GM19438 (cell line): Measurements from ENCODE around the gene NUDT4.
A peak's percentile ranks its signal among the peaks of the same experiment; 100 is the strongest.
"Not testable (repeated sequence)": the region's sequence is repeated elsewhere in the genome, so short reads cannot be mapped to it uniquely, and the experiment has no call there.

ENCODE experiments used
- ATAC-seq: cut with Tn5 transposase; IDR thresholded peaks from one replicate; pipeline ENCODE4 v1.9.1; 2021; ENCODE audit warnings: low read depth; ENCODE audit not compliant: unreplicated experiment

Gene NUDT4

DNA sequence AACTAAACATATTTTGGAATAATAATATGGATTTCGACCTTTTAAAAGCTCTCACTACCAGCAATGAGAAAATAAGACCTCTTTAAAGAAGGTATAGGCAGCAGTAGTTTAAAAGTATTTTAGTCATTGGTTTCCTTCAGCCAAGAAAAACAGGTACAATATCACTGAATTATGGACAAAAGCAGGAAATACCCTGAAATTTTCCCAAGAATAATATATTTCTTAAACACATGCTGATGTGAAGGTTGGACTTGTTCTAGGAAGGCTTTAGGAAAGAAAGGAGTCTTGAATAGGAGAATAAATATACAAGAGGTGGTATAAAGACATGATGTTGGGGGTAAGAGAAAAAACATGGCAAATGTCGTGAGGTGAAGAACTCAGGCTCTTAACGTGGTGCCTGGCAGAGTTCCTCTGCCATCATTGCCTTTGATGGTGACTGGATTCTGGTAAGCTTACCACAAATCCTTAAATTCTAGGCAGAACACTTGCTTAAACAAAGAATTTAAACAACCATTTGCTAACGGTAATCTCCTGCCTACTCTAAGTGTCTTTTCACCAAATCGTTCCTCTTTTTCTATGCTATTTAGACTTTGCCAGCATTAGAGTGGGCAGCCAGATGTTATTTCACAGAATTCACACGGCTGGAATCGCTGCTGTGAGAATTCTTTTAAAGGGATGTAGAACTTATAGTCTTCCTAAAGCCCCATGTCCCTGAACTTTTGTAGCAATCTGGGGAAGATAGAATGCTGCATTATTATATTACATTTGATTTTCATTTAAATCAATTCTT lies 11.9 kb upstream of the NUDT4 start:
- ATAC-seq = no peak

DNA sequence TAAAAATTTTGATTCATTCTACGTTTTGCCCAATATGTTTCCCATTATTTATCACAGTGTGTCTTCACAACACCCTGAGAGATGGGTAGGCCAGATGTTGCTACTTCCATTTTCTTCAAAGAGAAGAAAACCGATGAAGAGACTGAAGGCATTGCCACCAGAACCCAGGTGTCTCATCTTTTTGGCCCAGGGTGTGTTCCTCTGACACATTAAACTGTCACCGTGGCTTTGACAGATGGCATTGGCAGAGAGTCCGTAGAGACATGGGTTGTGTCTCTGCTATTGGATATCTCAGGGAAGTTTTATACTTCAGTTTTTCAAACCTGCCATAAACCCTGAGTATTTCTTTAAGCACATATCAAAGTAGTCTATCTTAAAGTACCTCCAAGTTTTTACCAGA lies 11.3 kb upstream of the NUDT4 start:
- ATAC-seq = no peak

DNA sequence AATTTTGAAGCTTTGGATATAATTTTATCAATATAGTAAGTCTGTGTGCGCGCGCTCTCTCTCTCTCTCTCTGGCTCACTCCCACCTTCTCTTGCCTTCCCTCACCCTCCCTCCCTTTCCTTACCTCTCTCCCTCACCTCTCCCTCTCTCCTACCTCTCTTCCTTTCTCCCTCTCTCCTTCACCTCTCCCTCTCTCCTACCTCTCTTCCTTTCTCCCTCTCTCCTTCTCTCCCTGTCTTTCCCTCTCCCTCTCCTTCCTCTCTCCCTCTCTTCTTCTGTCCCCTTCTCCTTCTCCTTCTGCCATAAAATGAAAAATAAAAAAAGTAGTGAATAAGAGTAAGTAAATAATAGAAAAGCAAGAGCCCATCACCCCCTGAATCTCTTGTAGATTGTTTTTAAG lies 9.0 kb upstream of the NUDT4 start:
- ATAC-seq = no peak

DNA sequence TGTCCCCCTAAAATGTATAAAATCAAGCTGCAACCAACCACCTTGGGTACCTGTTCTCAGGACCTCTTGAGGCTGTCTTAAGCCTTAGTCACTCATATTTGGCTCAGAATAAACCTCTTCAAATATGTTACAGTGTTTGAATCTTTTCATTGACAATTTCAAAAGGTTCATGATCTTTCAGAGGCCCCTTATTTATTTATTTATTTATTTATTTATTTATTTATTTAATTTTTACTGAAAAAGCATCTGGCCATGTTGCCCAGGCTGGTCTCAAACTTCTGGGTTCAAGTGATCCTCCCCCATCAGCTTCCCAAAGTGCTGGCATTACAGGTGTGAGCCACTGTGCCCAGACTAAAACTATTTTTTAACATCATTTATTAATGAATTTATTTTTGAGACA lies 8.2 kb upstream of the NUDT4 start:
- no peak for ATAC-seq

DNA sequence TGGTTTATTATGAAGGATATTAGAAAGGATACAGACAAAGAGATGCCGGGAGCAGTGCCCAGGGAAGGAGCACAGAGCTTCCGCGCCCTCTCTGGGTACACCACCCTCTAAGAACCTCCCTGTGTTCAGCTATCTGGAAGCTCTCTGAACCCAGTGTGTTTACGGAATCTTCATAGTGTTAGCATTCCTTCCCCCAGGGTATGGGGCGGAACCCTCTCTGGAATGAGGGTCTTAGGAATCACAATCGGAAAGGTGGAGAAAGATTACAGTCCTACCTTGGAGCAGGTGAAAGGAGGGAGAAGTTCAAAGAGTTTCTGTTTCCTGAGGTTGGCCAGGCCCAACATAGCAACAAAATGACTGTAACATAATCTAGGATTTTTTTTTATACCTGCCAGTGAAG lies 6.8 kb upstream of the NUDT4 start:
- no peak for ATAC-seq

DNA sequence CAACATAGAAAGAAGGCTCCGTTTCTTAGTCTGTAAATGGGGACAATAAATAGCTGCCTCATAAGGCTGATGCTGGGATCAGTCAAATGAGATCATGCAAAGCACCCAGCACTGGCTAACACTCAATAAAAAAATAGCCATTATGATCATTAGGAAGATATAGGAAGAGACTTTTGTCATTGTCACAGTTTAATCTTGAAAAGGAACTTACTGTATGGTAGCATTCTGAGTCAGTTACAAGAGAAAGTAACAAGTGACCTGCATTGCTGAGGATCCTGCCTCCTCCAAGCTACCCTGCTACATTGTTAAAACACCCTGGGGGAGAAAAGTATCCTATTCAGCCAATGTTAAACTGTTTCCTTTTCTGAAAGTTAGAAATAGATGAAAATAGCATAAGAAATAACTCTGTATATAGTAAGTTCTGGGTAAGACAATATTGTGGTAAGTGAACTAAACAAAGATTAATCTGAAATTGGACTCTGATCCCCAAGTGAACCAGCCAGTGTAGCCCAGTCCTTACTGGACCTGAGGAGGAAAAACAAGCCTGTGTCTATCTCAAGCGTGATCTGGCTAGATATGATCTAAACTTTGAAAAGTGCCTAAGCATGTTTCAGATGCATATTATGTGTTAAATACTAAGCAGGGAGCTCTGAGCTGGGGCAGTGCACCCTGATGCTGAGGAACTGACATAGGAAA lies 3.6 kb upstream of the NUDT4 start:
- ATAC-seq = no peak

DNA sequence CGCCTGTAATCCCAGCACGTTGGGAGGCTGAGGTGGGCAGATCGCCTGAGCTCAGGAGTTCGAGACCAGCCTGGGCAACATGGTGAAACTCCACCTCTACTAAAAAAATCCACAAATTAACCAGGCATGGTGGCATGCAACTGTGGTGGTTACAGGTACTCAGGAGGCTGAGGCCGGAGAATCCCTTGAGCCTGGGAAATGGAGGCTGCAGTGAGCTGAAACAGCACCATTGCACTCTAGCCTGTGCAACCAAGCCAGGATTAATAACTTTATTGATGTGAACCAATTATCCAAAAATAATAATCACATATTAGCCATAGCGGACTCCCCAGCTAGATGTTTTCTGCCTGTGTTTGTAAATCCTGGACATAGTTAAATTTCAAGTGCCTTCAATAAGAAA lies 1.8 kb upstream of the NUDT4 start:
- no peak for ATAC-seq

DNA sequence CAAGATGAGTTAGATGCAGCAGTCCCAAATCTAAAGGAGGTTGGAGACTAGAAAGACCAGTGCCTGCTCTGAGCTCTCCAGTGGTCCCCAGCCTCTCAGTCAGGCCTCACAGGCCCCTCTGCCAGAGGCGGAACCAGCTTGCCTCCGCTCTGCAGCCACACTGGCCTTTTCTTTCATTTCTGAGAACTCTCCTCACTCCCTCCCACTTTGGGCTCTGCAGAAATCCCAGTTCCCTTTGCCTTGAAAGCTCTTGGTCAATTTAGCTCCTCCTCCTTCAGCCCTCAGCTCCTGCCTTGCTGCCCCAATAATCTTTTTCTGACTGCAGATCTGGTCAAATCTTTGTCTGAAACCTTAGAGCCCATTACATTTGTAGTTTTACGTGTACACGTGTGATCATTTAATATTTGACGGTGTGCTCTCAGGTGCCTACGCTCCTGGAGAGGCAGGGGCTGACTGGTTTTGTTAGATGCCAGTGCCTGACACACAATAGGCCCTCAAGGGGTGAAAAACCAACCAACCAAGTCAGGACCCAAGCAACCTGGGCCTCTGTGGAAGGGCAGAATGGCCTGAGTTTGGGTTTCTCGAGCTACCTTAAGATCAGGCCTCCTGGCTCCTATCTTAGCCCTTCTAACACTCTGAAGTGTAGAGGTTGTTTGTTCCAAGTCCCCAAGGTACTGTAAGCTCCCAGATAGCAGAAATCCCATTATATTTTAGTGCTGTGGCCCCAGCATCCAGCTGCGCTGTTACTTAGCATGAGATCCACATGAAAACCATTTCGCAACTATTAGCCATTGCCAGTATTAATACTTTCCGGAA lies 1.1 kb upstream of the NUDT4 start:
- no peak for ATAC-seq

DNA sequence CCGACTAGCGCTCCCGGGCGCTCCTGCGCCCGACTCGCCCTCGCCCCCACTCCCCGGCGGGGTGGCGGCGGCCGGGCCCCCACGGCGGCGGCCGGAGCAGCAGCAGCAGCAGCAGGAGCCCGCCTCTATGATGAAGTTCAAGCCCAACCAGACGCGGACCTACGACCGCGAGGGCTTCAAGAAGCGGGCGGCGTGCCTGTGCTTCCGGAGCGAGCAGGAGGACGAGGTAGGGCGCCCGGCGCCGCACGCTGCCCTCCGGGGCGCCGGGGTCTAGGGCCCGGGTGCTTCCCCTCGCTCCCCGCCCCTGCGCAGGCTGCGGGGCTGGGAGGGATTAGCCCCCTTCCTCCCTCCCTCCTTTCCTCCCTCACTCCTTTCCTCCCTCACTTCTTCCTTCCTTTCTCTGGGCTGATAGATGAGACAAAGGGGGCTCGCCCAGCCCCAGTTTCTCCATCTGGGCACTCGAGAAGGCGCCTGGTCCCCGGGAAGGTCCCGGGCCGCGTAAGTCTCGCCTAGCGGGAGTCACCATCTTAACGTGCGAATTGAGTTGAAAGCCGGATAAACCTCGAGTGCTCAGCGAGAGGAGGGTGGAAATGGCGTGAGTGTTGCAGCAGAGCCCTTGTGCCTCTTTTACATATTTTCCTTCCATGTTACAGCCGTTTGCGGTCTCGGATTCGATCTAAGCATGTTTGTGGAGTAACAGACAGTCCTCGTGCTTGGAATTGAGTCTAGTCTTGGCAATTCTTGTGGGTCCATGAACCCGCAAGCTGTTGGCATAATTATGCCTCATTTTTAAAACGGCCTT lies 672 bp downstream of the NUDT4 start:
- ATAC-seq = peak; percentile 33

DNA sequence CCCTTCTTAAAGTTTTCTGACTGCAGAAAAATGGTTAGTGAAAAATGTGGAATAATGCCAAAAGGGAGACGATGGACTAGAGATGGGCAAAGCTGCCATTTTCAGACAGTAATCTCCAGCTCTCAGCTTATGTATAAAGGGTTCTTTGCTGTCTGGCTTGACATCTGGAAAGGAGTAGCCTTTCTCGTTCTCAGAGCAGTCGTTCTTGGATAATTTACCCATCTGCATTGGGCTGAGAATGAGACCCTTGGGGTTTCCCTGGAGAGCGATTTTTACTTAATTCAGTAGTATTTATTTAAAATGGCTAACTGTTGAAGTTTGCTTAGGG lies 1.2 kb downstream of the NUDT4 start:
- no peak for ATAC-seq

DNA sequence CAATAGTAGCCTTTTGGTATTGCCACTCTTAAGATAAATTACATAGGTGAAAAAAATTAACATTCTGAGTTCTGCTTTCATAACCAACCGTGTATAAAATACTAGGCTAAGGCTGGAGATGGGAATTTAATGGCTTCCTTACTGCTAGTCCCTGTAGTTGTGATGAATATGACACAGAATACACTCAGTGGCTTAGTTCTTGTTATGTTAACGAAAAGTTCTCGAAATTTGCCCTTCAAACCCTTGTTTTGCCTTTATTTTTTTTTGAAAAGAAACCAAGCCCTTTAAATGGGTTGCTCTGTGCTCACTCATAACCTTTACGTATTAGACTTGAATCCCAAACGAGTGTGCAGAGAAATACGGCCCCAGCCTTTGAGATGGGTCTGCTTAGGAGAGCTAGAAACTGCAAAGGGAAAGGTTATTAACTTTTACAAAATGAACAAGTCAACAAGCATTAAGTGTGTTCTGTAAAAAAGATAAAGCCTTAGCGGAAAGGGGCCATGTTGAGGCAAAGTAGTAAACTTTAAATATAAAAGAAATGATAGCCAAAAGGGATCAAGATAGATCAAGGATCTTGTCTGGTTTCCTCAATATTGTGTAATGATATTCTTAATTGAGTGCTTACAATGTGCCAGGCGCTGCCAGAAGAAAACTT lies 1.7 kb downstream of the NUDT4 start:
- ATAC-seq = no peak

DNA sequence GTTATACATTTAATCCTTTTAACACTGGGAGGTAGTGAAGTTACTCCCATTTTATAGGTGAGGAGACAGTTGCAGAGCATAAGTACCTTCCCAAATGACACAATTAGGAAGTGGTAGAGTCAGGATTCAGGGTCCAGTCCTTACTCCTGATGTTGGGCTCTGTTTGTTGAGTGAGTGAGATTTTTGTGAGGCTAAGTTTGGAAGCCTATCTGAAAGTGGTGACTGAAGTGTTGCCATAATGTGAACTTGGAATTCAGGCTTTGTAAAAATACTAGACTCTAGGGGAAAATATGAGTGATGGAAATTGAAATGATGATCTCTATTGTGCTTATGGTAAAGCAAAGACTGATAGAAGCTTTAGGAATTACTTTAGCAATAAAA lies 2.2 kb downstream of the NUDT4 start:
- no peak for ATAC-seq

DNA sequence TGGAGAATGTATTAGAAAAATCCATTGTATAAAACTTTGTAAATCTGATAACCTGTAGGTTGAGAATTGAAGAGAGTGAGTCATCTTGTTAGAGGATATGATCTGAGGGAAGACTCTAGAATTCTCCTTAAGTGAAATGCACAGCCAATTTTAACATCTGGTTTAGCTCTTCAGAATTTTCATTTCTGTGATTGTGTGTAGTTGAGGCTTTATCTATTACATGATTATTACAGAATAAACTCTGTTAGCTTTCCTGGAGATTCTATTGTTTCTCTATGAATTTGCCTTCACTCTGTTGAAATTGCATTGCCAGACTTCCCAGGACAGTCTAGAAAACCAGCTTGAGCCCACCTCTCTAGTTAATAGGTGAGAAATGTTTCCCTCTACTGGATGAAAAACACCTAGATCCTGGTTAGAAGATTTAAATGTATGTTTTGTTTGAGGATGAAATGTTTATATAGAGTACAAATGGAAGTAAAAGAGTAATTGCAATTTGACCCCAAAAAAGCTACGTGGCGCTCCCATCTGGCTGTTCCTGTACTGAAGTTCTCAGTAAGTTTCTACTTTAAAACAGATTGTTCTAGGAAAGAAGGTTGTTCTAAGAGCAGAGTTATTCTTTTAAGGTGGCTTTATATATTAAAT lies 2.9 kb downstream of the NUDT4 start:
- ATAC-seq = no peak

DNA sequence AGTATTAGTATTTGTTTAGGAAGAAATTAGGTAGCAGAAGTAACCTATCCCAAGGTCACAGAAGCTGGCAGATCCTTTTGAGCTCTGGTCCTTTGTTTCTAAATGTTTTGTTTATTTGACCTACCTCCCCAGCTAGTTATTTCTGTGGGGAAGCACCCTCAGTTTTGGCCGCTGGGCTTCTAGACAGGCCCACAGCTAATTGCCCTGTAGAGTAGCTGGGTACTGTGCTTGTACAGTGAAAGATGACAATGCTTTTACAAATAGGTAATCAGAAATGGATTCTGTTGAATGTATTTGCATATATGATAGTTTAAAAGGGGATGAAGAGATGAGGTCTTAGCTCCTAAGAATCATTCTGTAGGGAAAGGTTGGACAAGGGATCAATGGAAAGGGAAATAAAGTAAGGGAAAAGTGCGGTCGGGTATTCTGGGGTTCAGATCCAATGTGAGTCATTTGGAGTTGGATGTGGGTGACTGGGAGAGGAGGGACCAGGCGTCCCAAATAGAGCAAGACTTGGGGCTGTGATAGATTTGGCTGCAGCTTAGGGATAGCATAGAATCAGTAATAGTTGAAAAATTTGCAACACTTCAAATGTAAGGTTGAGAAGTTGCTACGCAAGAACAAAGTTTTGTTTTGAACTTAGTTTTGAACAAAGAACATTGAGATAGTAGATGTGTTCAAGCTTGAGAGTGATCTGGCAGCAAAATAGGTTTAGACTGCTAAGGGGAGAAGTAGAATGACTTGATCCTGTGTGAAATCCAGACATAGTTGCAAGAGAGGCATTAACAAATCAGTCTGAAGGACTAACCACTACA lies 3.6 kb downstream of the NUDT4 start:
- ATAC-seq = no peak

DNA sequence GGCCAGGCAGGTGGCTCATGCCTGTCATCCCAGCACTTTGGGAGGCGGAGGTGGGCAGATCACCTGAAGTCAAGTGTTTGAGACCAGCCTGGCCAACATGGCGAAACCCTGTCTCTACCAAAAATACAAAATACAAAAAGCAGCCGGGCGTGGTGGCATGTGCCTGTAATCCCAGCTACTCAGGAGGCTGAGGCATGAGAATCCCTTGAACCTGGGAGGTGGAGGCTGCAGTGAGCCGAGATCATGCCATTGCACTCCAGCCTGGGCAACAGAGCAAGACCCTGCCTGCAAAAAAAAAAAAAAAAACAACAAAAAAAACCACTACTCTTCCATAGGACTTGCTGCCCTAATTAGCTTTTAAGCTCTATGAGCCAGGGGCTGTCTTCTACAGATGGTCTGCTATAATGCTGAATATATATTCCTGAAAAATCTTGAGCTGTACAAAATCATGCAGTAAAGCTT lies 4.3 kb downstream of the NUDT4 start:
- not testable (repeated sequence) for ATAC-seq

DNA sequence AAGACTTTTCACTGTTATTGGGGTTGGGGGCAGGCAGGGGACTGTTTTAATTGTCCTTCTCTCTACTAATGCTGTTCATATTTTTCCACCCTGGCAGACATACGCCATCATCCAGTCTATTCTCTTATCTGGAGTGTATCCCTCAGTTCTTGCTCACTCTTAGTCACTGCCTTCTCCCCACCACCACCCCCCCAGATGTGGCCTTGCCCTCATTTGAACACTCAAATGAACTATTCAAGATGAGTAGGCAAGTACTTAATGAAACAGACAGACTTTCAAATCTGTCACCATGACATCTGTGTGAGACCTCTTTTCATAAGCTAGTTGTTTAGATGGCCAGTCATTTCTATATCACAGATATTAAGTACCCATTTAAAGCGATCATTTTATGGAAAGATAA lies 10.1 kb downstream of the NUDT4 start:
- no peak for ATAC-seq

DNA sequence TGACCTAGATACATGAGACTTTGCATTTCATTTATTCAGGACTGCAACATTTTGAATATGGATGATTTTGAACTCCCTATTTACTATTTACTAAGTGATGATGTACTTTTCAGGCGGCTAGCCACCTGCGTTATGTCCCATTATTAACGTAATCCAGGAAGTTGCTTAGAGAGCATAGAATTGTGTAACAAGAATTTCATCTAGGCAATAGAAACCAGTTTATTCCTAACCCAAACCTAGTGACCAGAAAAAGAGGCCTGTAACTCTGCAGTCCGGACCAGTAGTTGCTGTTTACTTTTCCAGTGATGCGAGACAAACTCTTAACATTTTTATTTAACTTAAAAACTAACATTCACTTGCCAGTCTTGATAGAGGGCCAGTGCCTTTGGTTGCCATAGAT lies 12.3 kb downstream of the NUDT4 start:
- no peak for ATAC-seq

DNA sequence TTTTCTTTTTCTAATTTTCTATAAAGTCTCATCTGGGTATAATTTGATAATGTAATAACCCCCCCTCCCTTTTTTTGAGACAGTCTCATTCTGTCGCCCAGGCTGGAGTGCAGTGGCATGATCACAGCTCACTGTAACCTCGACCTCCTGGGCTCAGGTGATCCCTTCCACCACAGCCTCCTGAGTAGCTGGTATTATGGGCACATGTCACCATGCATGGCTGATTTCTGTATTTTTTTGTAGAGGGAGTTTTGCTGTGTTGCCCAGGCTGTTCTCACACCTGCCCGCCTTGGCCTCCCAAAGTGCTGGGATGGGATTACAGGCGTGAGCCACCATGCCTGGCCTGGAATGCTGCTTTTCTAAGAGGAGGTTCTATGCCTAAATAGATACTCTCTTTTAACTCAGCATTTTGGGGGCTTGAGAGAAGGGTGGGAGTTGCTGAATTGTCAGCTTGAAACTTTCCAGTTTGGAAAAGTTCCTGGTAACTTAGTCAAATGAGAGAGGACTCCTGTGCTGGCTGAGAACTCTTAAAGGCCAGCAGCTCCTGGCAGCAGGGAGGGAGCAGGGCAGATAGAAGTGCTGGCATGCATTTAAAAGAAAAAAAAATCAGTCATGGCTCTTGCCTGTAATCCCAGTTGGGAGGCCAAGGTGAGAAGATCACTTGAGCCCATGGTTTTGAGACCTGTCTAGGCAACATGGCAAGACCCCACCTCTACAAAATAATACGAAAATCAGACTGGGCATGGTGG lies 13.0 kb downstream of the NUDT4 start:
- no peak for ATAC-seq
